ENCODE measurements around the gene TEX2. TPM values are rescaled to one million over a fixed set of nuclear protein-coding genes. Genes with fewer than 3 reads are reported as not detected.

The TEX2 gene
- polyA plus RNA-seq, 1 of the 3 experiments (the other 2 are of a cell fraction), result 24.0 TPM

DNA sequence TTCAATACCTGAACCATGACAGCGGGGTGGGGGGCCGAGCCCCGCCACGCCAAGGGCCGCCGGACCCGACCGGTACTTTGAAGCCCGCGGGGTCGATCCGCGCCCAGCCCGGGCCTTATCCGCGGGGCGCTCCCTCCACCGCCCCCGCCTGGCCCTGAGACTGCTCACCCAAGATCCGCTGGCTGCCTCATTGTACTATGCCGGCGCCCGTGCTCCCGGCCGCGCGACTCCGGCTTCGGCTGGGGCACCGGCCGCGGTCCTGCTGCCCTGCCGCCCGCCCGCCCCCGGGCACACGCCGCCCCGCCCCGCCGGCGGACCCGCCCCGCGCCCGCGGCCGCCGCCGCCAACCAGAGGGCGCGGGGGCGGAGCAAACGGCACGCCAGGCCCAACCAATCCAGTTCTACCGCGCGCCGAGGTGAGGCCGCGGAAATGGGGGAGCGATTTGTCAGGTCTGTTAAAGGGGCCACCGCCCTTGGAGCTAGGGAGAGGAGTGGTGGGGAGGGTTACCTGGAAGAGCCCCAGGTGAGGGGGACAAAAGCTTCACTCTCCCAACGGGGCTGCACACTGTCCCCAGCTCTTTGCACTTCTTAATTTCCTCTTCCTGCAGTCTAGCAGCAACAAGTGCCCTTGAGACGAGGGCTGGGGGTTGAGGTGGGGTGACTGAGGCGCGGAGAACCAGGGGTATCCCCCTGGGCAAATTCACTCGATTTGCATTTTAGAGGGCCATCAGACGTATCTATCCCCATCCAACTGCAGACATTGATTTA lies at the start of gene TEX2 (continued):
- TF ChIP-seq, protein P1, sequence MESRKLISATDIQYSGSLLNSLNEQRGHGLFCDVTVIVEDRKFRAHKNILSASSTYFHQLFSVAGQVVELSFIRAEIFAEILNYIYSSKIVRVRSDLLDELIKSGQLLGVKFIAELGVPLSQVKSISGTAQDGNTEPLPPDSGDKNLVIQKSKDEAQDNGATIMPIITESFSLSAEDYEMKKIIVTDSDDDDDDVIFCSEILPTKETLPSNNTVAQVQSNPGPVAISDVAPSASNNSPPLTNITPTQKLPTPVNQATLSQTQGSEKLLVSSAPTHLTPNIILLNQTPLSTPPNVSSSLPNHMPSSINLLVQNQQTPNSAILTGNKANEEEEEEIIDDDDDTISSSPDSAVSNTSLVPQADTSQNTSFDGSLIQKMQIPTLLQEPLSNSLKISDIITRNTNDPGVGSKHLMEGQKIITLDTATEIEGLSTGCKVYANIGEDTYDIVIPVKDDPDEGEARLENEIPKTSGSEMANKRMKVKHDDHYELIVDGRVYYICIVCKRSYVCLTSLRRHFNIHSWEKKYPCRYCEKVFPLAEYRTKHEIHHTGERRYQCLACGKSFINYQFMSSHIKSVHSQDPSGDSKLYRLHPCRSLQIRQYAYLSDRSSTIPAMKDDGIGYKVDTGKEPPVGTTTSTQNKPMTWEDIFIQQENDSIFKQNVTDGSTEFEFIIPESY (IDR thresholded peaks at IDR 0.05; ENCODE audit: borderline replicate concordance, low read depth), result no peak
- TF ChIP-seq JUND (IDR thresholded peaks at IDR 0.05), result no peak
- no peak for TF ChIP-seq FOXM1 (IDR thresholded peaks at IDR 0.05; ENCODE audit: low read depth)
- TF ChIP-seq, protein P2, sequence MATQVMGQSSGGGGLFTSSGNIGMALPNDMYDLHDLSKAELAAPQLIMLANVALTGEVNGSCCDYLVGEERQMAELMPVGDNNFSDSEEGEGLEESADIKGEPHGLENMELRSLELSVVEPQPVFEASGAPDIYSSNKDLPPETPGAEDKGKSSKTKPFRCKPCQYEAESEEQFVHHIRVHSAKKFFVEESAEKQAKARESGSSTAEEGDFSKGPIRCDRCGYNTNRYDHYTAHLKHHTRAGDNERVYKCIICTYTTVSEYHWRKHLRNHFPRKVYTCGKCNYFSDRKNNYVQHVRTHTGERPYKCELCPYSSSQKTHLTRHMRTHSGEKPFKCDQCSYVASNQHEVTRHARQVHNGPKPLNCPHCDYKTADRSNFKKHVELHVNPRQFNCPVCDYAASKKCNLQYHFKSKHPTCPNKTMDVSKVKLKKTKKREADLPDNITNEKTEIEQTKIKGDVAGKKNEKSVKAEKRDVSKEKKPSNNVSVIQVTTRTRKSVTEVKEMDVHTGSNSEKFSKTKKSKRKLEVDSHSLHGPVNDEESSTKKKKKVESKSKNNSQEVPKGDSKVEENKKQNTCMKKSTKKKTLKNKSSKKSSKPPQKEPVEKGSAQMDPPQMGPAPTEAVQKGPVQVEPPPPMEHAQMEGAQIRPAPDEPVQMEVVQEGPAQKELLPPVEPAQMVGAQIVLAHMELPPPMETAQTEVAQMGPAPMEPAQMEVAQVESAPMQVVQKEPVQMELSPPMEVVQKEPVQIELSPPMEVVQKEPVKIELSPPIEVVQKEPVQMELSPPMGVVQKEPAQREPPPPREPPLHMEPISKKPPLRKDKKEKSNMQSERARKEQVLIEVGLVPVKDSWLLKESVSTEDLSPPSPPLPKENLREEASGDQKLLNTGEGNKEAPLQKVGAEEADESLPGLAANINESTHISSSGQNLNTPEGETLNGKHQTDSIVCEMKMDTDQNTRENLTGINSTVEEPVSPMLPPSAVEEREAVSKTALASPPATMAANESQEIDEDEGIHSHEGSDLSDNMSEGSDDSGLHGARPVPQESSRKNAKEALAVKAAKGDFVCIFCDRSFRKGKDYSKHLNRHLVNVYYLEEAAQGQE (IDR thresholded peaks at IDR 0.05; ENCODE audit: low read depth, low read length), result no peak
- TF ChIP-seq RXRA (IDR thresholded peaks at IDR 0.05; ENCODE audit: borderline replicate concordance, low read depth), result no peak
- TF ChIP-seq, protein P3, sequence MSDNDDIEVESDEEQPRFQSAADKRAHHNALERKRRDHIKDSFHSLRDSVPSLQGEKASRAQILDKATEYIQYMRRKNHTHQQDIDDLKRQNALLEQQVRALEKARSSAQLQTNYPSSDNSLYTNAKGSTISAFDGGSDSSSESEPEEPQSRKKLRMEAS (IDR thresholded peaks at IDR 0.05; ENCODE audit: low read depth), result peak; percentile 97
- TF ChIP-seq TEAD4 (IDR thresholded peaks at IDR 0.05; ENCODE audit: borderline replicate concordance, insufficient read depth), result no peak
- TF ChIP-seq GABPA (IDR thresholded peaks at IDR 0.05; ENCODE audit: low read depth), result peak; percentile 42; the same call in 1 of the 2 replicates
- TF ChIP-seq, protein P4, sequence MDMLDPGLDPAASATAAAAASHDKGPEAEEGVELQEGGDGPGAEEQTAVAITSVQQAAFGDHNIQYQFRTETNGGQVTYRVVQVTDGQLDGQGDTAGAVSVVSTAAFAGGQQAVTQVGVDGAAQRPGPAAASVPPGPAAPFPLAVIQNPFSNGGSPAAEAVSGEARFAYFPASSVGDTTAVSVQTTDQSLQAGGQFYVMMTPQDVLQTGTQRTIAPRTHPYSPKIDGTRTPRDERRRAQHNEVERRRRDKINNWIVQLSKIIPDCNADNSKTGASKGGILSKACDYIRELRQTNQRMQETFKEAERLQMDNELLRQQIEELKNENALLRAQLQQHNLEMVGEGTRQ (IDR thresholded peaks at IDR 0.05; ENCODE audit: borderline replicate concordance, low read depth, low read length), result no peak
- TF ChIP-seq RFX5 (IDR thresholded peaks at IDR 0.05; ENCODE audit: low read length), result no peak

DNA sequence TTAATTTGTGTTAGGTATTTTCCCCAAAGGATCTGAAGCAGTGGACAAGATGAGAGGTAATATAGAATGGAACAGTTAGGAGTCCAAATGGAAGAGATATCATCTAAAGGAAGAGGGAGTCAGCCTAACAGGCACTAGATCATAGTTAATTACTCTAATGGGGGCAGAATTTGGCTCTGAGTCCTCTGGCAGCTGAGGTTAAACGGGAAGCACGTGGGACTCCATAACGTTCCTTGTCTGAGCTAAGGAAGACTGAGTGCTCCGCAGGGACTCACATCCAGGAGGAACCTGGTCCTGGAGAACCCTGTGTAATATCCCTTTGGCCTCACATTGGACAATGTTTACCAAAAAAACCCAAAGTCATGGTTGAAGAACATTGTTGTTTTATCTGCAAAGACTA lies 46.6 kb upstream of the TEX2 start:
- Histone ChIP-seq H3K9me3 (no peaks in the 10 kb centered on the region), H2AFZ (ENCODE audit: low read depth) (no peak overlapping the region), H3K27me3 (ENCODE audit: insufficient read depth) (no peaks in the 10 kb centered on the region), H3F3A (replicated peaks; ENCODE audit: insufficient read depth) (no peaks in the 10 kb centered on the region), H3K27ac (ENCODE audit: low read depth in 2 of 2, low read length in 1 of 2) (no peak overlapping the region), H3K4me1 (ENCODE audit: control insufficient read depth in 1 of 2, insufficient read depth in 2 of 2, low read depth in 1 of 2, low read length in 1 of 2) (peaks cover 0 to 4% of the 10 kb centered on the region in 2 experiments; a peak in 1 of 4 replicates), H3K79me2 (ENCODE audit: insufficient read depth) (no peaks in the 10 kb centered on the region), H3K4me3 (ENCODE audit: low read depth in 2 of 2, low read length in 1 of 2) (no peak overlapping the region), H3K4me2 (no peak overlapping the region), H4K20me1 (ENCODE audit: insufficient read depth) (no peaks in the 10 kb centered on the region), H3K36me3 (replicated peaks in 1 of 2; ENCODE audit: control insufficient read depth in 1 of 2, insufficient read depth in 2 of 2, low read length in 1 of 2) (no peaks in the 10 kb centered on the region), H3K9ac (no peak overlapping the region), H3K9me2 (no peaks in the 10 kb centered on the region)
- 35% methylated on average over 4 of the region's 4 CpGs for WGBS (ENCODE audit: low lambda C conversion rate)
- POLR2A ChIA-PET, result no interaction called here
- DNase-seq, result no peak
- TF ChIP-seq, protein P5, sequence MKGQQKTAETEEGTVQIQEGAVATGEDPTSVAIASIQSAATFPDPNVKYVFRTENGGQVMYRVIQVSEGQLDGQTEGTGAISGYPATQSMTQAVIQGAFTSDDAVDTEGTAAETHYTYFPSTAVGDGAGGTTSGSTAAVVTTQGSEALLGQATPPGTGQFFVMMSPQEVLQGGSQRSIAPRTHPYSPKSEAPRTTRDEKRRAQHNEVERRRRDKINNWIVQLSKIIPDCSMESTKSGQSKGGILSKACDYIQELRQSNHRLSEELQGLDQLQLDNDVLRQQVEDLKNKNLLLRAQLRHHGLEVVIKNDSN (IDR thresholded peaks at IDR 0.05; ENCODE audit: borderline replicate concordance, low read depth), result no peak
- no peak for TF ChIP-seq SMC3 (IDR thresholded peaks at IDR 0.05; ENCODE audit: low read depth, low read length)
- no peak for TF ChIP-seq POLR2AphosphoS5 (IDR thresholded peaks at IDR 0.05; ENCODE audit: low read depth, low read length)
- TF ChIP-seq YY1 (IDR thresholded peaks at IDR 0.05; ENCODE audit: low read depth), result no peak
- no peak for TF ChIP-seq FOXM1 (IDR thresholded peaks at IDR 0.05; ENCODE audit: low read depth)
- no peak for TF ChIP-seq TEAD4 (IDR thresholded peaks at IDR 0.05; ENCODE audit: borderline replicate concordance, insufficient read depth)
- no peak for TF ChIP-seq FOSL2 (IDR thresholded peaks at IDR 0.05; ENCODE audit: borderline replicate concordance, low read depth)
- TF ChIP-seq SIN3A (IDR thresholded peaks at IDR 0.05; ENCODE audit: borderline replicate concordance, low read depth, low read length), result no peak
- CTCF ChIA-PET, result interaction anchor here (1.0 to 21.4 kb wide), 8 partner anchors 9 to 181 kb away, joined by 3 to 501 read pairs (median 8); no protein-coding TSS in a partner anchor
